GM12891 (cell line): ENCODE measurements around the gene FAM170B.

Source experiments
- PAX5 ChIP-seq: IDR thresholded peaks from 2 replicates; pipeline ENCODE4 v1.6.1; 2011; ENCODE audit warnings: low read length, moderate library complexity, mild to moderate bottlenecking; ENCODE audit not compliant: insufficient read depth, severe bottlenecking
- POLR2A ChIP-seq: IDR thresholded peaks from 2 replicates; pipeline ENCODE4 v1.6.1; 2011; ENCODE audit warnings: low read depth, low read length, control low read depth
- POLR2AphosphoS5 ChIP-seq: IDR thresholded peaks from 2 replicates; pipeline ENCODE4 v1.6.1; 2011; ENCODE audit warnings: low read depth, low read length, control low read depth
- POU2F2 ChIP-seq: IDR thresholded peaks from 2 replicates; pipeline ENCODE4 v1.6.1; 2011; ENCODE audit warnings: low read depth, mild to moderate bottlenecking, control low read depth, low read length, moderate library complexity
- SPI1 ChIP-seq: IDR thresholded peaks from 2 replicates; pipeline ENCODE4 v1.6.1; 2011; ENCODE audit warnings: low read depth, low read length, control low read depth
- TAF1 ChIP-seq: IDR thresholded peaks from 2 replicates; pipeline ENCODE4 v1.6.1; 2011; ENCODE audit warnings: low read depth, low read length, control low read depth

GRCh38 chr10:49089557-49090188, 44.1 kb downstream of the FAM170B start:
- TF ChIP-seq TAF1 (no peak), POLR2A (no peak), POLR2AphosphoS5 (no peak), PAX5 (no peak), SPI1 (no peak), POU2F2 (no peak)
